Effector memory CD8-positive, alpha-beta T cell (primary cell): ENCODE measurements around the gene SARNP.
A peak's percentile ranks its signal among the peaks of the same experiment; 100 is the strongest.

Experiments used
- ATAC-seq: fragments of 150-1000 bp; cut with Tn5 transposase; replicated peaks from 2 replicates; pipeline ENCODE4 v1.10.0; 2021; ENCODE audit warnings: mild to moderate bottlenecking, moderate library complexity
- DNase-seq, 3 experiments: peaks; one replicate each; pipeline ENCODE4 v3.0.0; 2021
- H3K27ac Mint-ChIP-seq, 2 donors: one replicate each; pipeline ENCODE4 v1.8.0; 2022; ENCODE audit warnings: mild to moderate bottlenecking in 2 of 2, mixed read lengths in 2 of 2, moderate library complexity in 2 of 2
- H3K27me3 Mint-ChIP-seq, 2 donors: one replicate each; pipeline ENCODE4 v1.8.0; 2022; ENCODE audit warnings: mixed read lengths in 2 of 2
- H3K36me3 Mint-ChIP-seq: one replicate; pipeline ENCODE4 v1.8.0; 2022; ENCODE audit warnings: mild to moderate bottlenecking, moderate library complexity, mixed read lengths; ENCODE audit not compliant: insufficient read depth
- H3K4me1 Mint-ChIP-seq, 2 donors: one replicate each; pipeline ENCODE4 v1.8.0; 2022; ENCODE audit warnings: low read depth in 2 of 2, mixed read lengths in 2 of 2
- H3K4me3 Mint-ChIP-seq, 2 donors: one replicate each; pipeline ENCODE4 v1.8.0; 2022; ENCODE audit warnings: mild to moderate bottlenecking in 2 of 2, mixed read lengths in 2 of 2, moderate library complexity in 2 of 2
- H3K9me3 Mint-ChIP-seq, 2 donors: one replicate each; pipeline ENCODE4 v1.8.0; 2022; ENCODE audit warnings: mixed read lengths in 2 of 2

Gene SARNP

DNA sequence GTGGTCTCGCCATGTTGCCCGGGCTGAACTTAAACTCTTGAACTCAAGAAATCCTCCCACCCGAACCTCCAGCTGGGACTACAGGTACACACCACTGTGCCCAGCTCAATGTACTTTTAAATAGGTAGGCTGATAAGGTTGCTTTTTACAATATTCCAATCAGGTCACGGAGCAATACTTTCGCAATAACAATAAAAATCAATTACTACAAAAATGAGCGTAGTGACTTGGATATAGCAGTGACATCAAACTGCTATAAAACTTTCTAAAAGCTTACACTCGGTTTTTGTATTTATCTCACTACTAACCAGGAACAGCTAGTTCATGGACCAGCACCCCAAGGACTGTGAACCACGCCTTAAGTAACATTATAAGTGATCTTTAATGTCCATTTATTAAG, 10.5 kb downstream of the SARNP start:
- no peaks in the 10 kb centered on the region for H3K27me3 Mint-ChIP-seq
- peak overlapping the region in 1 of 2 donors; percentile 4 for H3K27ac Mint-ChIP-seq
- H3K9me3 Mint-ChIP-seq, result no peaks in the 10 kb centered on the region
- peaks cover 29 to 30% of the 10 kb centered on the region in 2 donors for H3K4me1 Mint-ChIP-seq
- no peak for DNase-seq
- no peak overlapping the region for H3K4me3 Mint-ChIP-seq
- ATAC-seq, result no peak
- H3K36me3 Mint-ChIP-seq, result peaks cover 75% of the 10 kb centered on the region

DNA sequence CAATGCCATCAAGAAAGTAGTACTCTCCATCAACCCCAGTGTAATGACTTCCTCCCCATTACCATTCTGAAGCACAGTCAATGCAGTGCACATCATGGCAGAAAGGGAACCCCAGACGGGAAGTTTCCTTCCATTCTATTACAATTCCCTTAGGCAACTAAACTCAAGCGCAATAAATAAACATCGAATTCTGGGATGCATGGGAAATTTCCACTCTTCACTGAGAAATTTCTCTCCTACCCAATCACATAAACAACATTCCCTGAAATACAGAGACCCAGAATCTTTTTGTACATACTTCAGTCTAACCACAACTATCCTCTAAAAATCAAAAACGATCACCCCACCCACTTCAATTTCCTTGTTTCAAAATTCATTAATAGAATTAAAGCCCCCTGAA, 20.0 kb downstream of the SARNP start:
- H3K27ac Mint-ChIP-seq, result peak overlapping the region in 1 of 2 donors; percentile 26
- H3K4me3 Mint-ChIP-seq, result no peak overlapping the region
- peaks cover 80% of the 10 kb centered on the region for H3K36me3 Mint-ChIP-seq
- no peak for ATAC-seq
- no peaks in the 10 kb centered on the region for H3K27me3 Mint-ChIP-seq
- no peaks in the 10 kb centered on the region for H3K9me3 Mint-ChIP-seq
- DNase-seq, result no peak
- peaks cover 1 to 11% of the 10 kb centered on the region in 2 donors for H3K4me1 Mint-ChIP-seq

DNA sequence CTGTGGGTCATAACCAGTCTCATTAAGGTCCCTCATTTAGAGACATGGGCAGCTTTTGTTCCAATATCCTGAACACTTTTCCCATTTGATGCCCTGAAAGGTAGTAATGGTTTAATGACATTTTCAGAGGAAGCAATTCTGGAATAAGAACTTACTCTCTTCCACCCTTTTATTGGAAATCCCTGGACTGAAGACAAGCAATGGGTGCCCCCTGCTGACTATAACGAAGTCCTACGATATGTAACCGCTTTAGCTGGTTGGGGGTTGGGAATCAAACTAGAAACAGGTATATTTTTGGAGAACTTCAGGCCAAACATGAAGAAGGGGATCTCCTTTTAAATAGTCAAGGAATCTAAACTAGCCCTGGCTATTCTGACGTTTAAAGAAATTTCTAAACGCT, 20.5 kb downstream of the SARNP start:
- no peak for ATAC-seq
- Mint-ChIP-seq H3K4me1 (peaks cover 1 to 11% of the 10 kb centered on the region in 2 donors), H3K4me3 (no peak overlapping the region), H3K27me3 (no peaks in the 10 kb centered on the region), H3K27ac (peak overlapping the region in 1 of 2 donors; percentile 10), H3K9me3 (no peaks in the 10 kb centered on the region), H3K36me3 (peaks cover 81% of the 10 kb centered on the region)
- no peak for DNase-seq

DNA sequence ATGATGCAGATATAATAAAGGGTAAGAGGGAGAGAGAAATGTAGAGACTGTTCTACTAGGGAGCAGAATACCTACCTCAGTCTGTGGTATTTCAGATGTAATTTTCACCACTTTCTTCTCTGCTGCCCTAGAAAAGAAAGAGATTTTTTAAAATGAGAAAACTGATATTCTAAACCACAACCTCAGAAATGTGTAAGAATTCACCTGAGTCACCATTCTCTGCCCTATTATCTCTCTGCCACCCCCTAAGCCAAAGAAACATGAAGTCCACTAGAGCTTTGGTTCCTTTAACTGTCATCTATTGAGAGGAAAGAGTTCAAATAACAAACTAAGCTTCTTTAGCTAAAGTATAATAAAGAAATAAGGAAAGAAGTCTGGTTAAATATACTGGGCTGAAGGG, 21.6 kb downstream of the SARNP start:
- Mint-ChIP-seq H3K4me1 (peaks cover 1 to 11% of the 10 kb centered on the region in 2 donors), H3K27me3 (no peaks in the 10 kb centered on the region), H3K36me3 (peaks cover 82% of the 10 kb centered on the region), H3K4me3 (no peak overlapping the region), H3K27ac (peak overlapping the region in 1 of 2 donors; percentile 58), H3K9me3 (no peaks in the 10 kb centered on the region)
- ATAC-seq (no peak), DNase-seq (no peak)

DNA sequence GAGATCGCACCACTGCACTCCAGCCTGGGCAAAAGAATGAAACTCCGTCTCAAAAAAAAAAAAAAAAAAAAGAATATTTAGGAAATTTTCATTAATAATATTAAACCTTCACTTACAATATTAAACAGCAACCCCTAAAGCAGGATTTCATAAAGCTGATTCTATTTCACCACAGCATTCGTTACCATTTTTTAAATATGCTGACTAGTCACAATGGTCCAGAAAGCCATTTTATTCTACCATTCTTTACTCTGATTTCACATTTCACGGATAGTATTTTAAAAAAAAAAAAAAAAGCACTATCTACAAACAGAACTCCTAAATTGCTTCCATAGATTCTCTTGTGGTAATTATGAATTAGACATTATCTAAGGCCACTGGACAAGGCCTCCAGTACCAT, 27.6 kb downstream of the SARNP start:
- Mint-ChIP-seq H3K9me3 (no peaks in the 10 kb centered on the region), H3K4me3 (no peak overlapping the region), H3K4me1 (peaks cover 0 to 3% of the 10 kb centered on the region in 2 donors), H3K27me3 (no peaks in the 10 kb centered on the region), H3K36me3 (peaks cover 92% of the 10 kb centered on the region), H3K27ac (no peak overlapping the region)
- no peak for ATAC-seq
- DNase-seq, result no peak

DNA sequence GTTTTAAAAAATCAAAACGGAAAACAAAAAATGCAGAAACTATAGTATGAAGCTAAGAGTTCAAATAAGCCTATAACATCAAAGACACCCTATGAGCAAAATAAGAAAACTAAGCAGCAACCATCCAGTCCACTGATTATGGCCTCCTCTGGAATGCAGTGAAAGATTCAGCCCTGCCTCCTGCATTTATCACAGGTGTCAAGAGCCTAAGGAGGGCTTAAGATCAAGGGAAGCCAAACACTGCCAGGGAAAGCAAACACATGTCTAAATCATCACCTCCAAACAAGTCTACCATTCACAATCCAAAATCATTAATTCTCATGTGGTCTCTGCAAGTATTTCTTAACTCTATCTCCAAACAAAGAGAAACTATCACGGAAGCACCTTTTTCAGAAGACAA, 28.4 kb downstream of the SARNP start:
- no peak for DNase-seq
- no peak for ATAC-seq
- Mint-ChIP-seq H3K27ac (no peak overlapping the region), H3K36me3 (peaks cover 91% of the 10 kb centered on the region), H3K27me3 (no peaks in the 10 kb centered on the region), H3K9me3 (no peaks in the 10 kb centered on the region), H3K4me3 (no peak overlapping the region), H3K4me1 (peaks cover 0 to 3% of the 10 kb centered on the region in 2 donors)

DNA sequence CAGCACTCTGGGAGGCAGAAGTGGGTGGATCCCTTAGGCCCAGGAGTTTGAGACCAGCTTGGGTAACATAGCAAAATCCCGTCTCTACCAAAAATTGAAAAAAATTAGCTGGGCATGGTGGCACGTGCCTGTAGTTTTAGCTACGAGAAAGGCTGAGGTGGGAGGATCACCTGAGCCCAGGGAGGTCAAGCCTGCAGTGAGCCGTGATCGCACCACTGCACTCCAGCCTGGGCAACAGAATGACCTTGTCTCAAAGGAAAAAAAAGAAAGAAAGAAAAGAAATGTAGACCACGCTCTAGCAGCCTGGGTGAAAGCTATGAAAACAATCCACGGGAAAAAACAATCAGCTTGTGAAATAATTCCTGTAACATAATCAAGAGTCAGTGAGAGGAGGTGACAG, 29.0 kb downstream of the SARNP start:
- H3K27ac Mint-ChIP-seq, result peak overlapping the region in 1 of 2 donors; percentile 74
- H3K27me3 Mint-ChIP-seq, result no peaks in the 10 kb centered on the region
- no peak overlapping the region for H3K4me3 Mint-ChIP-seq
- no peaks in the 10 kb centered on the region for H3K9me3 Mint-ChIP-seq
- H3K4me1 Mint-ChIP-seq, result peaks cover 0 to 3% of the 10 kb centered on the region in 2 donors
- peaks cover 90% of the 10 kb centered on the region for H3K36me3 Mint-ChIP-seq
- DNase-seq (no peak), ATAC-seq (no peak)

DNA sequence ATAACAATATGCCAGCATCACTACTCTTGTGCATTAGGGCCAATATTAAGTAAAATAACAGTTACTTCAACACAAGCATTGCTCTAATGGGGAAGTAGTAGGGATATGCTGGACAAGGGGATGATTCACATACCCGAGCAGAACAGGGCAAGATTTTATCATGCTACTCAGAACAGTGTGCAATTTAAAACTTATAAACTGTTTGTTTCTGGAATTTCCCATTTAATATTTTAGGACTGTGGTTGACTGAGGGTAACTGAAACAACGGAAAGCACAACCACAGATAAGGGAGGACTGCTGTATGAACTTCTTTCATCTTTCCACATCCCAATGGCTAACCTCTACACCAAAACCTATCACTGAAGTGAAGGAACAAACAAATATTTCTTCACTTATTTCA, 36.8 kb downstream of the SARNP start:
- peaks cover 77% of the 10 kb centered on the region for H3K36me3 Mint-ChIP-seq
- peaks cover 3 to 14% of the 10 kb centered on the region in 2 donors for H3K4me1 Mint-ChIP-seq
- H3K27ac Mint-ChIP-seq, result peak overlapping the region in 1 of 2 donors; percentile 85
- peak; percentile 19 for ATAC-seq
- H3K9me3 Mint-ChIP-seq, result no peaks in the 10 kb centered on the region
- no peak overlapping the region for H3K4me3 Mint-ChIP-seq
- DNase-seq, result no peak
- H3K27me3 Mint-ChIP-seq, result no peaks in the 10 kb centered on the region

DNA sequence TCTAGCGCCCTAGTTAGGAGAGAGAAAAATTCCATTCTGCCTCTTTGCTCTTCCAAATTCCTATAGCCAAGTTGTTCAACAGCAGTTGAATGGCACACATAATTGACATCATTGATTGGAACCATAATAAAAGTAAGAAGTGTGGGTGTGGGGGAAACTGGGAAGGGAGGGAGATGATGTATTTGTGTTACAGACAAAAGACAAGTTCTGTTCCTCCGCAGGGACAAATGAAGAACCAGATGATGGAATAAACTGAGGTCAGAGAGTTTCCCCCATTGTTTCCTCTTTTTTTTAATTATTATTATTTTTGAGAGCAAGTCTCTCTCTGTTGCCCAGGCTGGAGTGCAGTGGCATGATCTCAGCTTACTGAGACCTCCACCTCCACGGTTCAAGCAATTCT, 39.7 kb downstream of the SARNP start:
- H3K9me3 Mint-ChIP-seq, result no peaks in the 10 kb centered on the region
- H3K4me1 Mint-ChIP-seq, result peaks cover 3 to 18% of the 10 kb centered on the region in 2 donors
- H3K27ac Mint-ChIP-seq, result peak overlapping the region in 1 of 2 donors; percentile 66
- DNase-seq (no peak), ATAC-seq (no peak)
- H3K36me3 Mint-ChIP-seq, result peaks cover 73% of the 10 kb centered on the region
- no peaks in the 10 kb centered on the region for H3K27me3 Mint-ChIP-seq
- no peak overlapping the region for H3K4me3 Mint-ChIP-seq

DNA sequence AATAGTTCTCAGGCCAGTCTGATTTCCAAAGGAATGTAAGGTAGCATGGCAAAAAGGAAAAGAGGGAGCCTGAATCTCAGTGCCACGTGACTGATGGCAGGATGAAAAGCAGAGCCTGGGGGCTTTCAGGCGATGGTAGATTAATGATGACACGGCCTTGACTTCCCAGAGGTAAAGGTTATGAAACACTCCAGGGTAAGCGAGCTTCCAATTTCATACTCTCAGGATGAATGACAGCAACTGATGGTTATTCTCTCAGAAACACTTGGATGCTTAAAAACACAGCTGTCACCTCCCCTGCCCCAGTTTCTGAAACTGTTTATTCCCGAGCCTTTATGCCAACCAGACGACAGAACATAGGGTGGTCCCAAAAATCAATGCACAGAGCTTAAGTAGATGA, 45.8 kb downstream of the SARNP start:
- peaks cover 0 to 19% of the 10 kb centered on the region in 2 donors for H3K4me1 Mint-ChIP-seq
- H3K27ac Mint-ChIP-seq, result peak overlapping the region; percentile 29 to 33
- no peak overlapping the region for H3K4me3 Mint-ChIP-seq
- DNase-seq (no peak), ATAC-seq (no peak)
- no peaks in the 10 kb centered on the region for H3K9me3 Mint-ChIP-seq
- H3K36me3 Mint-ChIP-seq, result peaks cover 64% of the 10 kb centered on the region
- no peaks in the 10 kb centered on the region for H3K27me3 Mint-ChIP-seq

DNA sequence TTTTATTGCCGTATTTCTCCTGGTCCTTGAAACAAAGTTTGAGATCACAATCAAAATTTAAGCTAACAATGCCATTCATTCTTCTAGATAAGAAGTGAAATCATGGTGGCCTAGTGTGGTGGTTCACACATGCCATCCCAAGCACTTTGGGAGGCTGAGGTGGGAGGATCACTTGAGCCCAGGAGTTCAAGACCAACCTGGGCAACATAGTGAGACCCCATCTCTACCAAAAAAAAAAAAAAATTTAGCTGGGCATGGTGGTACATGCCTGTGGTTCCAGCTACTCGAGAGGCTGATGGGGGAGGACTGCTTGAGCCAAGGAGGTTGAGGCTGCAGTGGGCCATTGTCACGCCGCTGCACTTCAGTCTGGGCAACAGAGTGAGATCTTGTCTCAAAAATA, 50.4 kb downstream of the SARNP start:
- no peak for ATAC-seq
- H3K27me3 Mint-ChIP-seq, result no peaks in the 10 kb centered on the region
- no peaks in the 10 kb centered on the region for H3K9me3 Mint-ChIP-seq
- H3K36me3 Mint-ChIP-seq, result peaks cover 49% of the 10 kb centered on the region
- DNase-seq, result no peak
- no peak overlapping the region for H3K4me3 Mint-ChIP-seq
- peaks cover 5 to 8% of the 10 kb centered on the region in 2 donors for H3K4me1 Mint-ChIP-seq
- H3K27ac Mint-ChIP-seq, result no peak overlapping the region

DNA sequence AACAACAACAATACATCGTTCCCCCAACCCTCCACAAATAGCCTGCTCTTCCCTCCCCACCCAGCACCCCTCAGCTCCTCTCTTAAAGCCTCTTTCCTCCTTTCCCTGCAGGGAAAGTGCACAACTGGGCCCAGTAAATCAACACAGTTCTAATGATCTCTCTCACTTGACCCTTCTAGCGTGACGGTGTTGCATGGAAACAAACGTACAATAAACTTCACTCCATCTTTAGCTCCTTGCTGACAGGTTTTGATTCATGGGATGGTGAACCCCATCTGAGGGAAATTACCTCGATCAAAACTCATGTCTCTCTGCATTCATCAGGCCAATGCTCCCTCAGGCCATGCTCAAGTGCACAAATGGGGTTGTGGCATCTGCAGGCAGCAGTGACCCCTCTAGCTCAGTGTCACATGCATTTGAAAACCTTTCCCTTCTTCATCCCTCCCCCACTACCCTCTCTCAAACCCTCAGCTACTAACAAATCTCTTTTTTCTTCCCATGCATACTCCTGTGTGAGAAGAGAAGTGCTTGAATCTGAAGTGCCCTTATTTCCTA, 51.7 kb downstream of the SARNP start:
- Mint-ChIP-seq H3K9me3 (no peaks in the 10 kb centered on the region), H3K27ac (peak overlapping the region in 1 of 2 donors; percentile 73), H3K4me1 (peaks cover 0 to 5% of the 10 kb centered on the region in 2 donors), H3K36me3 (peaks cover 40% of the 10 kb centered on the region), H3K27me3 (no peaks in the 10 kb centered on the region), H3K4me3 (no peak overlapping the region)
- DNase-seq, result no peak
- ATAC-seq, result no peak

DNA sequence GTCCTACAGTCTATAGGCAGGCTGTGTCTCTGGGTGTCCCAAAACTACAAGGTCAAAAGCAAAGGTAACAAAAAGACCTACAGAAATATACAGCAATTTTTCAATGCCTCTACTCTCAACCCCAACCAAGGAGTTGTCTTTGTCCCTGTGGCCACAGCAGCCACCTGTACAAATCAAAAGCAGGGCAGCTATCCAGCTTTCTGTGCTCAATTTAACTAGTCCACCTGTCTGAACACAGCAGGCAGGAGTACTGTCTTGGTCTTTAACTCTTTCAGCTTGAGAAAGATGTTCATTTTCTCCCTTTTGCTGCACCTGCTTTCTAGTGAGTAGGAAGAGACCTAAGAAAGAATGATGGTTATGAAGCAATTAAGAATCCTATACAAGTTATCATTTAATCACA, 54.9 kb downstream of the SARNP start:
- no peaks in the 10 kb centered on the region for H3K27me3 Mint-ChIP-seq

DNA sequence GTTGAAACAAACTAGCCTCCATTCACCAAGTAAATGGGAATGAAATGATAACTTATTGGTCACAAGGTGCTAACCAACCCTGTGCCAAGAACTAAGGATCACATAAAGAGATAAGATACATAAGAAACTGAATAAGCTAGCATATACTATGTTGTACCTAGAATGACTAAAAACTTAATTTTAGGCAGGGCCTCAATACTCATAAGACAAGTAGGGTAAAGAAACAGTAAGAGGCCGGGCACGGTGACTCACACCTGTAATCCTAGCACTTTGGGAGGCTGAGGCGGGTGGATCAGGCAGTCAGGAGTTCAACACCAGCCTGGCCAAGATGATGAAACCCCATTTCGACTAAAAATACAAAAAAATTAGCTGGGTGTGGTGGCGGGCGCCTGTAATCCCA, 56.9 kb downstream of the SARNP start:
- DNase-seq, result no peak
- no peaks in the 10 kb centered on the region for H3K27me3 Mint-ChIP-seq
- no peak overlapping the region for H3K4me3 Mint-ChIP-seq
- peak overlapping the region; percentile 28 to 84 for H3K27ac Mint-ChIP-seq
- no peaks in the 10 kb centered on the region for H3K9me3 Mint-ChIP-seq
- H3K4me1 Mint-ChIP-seq, result peaks cover 0 to 5% of the 10 kb centered on the region in 2 donors
- H3K36me3 Mint-ChIP-seq, result peaks cover 38% of the 10 kb centered on the region
- ATAC-seq, result no peak

More for the DNA sequence above, 54.9 kb downstream of the SARNP start:
- H3K9me3 Mint-ChIP-seq, result no peaks in the 10 kb centered on the region
- H3K4me3 Mint-ChIP-seq, result no peak overlapping the region
- H3K36me3 Mint-ChIP-seq, result peaks cover 36% of the 10 kb centered on the region
- DNase-seq, result no peak
- H3K4me1 Mint-ChIP-seq, result peaks cover 3 to 5% of the 10 kb centered on the region in 2 donors
- no peak overlapping the region for H3K27ac Mint-ChIP-seq
- no peak for ATAC-seq
